Measurements from ENCODE around the gene FBXL17.

Gene FBXL17

DNA sequence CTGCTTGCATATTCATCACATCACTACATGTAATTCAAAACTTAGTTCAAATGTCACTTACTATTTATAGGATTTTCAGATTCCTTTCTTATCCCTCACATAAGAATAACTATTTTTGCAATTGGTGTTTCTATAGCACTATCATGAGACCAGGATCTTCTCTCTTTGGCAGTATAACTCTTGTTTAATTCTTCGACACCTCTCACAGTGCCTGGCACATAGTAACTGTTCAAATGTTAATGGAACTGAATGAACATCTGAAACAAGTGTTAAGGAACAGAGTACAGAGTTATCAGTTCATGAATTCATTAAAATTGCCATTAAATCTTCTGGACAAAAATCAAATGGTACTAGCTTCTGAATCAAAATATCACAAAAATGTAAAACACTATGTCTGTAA is 40.0 kb downstream of the FBXL17 start:
- ChIA-PET POLR2A (no interaction called here), CTCF (interaction anchor here (0.7 to 4.9 kb wide), 3 partner anchors 9 to 82 kb away, joined by 3 to 60 read pairs (median 3); no protein-coding TSS in a partner anchor)
- no peaks in the 10 kb centered on the region for H3K9me3 ChIP-seq (ENCODE audit: control extremely low read depth in 1 of 5, control insufficient read depth in 4 of 5, insufficient read depth in 2 of 5, low read depth in 1 of 5, low read length in 4 of 5)
- no peaks in the 10 kb centered on the region for H3K4me1 ChIP-seq (ENCODE audit: control extremely low read depth in 1 of 4, control insufficient read depth in 4 of 4, insufficient read depth in 4 of 4, low read length in 3 of 4)
- peaks cover 0 to 6% (median 1%) of the 10 kb centered on the region in 4 experiments for H3K36me3 ChIP-seq (ENCODE audit: control insufficient read depth in 4 of 4, insufficient read depth in 4 of 4, low read length in 3 of 4)
- no peak for DNase-seq
- no peak overlapping the region for H3K27ac ChIP-seq (ENCODE audit: insufficient read depth in 1 of 2, low read depth in 1 of 2, low read length in 2 of 2, poor library complexity in 1 of 2, severe bottlenecking in 2 of 2)
- no peak overlapping the region for H3K4me3 ChIP-seq (ENCODE audit: control insufficient read depth in 1 of 7, extremely low read depth in 1 of 7, insufficient read depth in 4 of 7, low read depth in 2 of 7, low read length in 6 of 7)
- H3K27me3 ChIP-seq (replicated peaks in 2 of 5; ENCODE audit: control insufficient read depth in 4 of 5, insufficient read depth in 5 of 5, low read length in 4 of 5): no peaks in the 10 kb centered on the region
- WGBS (ENCODE audit: insufficient coverage): no CpG with 5 or more reads among the region's 1 CpG

DNA sequence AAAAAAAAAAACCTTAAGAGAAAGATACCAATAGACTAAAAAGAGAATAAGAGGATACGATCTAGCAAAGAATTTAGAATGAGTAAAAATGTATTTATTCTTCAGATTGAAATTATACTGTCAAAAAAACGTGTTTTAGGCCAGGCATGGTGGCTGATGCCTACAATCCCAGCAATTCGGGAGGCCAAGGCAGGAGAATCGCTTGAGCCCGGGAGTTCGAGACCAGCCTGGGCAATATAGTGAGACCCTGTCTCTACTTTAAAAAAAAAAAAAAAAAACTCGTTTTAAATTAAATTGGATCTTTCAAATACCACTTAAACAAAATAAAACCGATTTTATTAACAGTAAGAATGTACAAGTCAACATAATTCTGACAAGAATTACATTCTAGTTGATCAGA is 41.8 kb downstream of the FBXL17 start:
- Histone ChIP-seq H3K27me3 (replicated peaks in 2 of 5; ENCODE audit: control insufficient read depth in 4 of 5, insufficient read depth in 5 of 5, low read length in 4 of 5) (no peaks in the 10 kb centered on the region), H3K9me3 (ENCODE audit: control extremely low read depth in 1 of 5, control insufficient read depth in 4 of 5, insufficient read depth in 2 of 5, low read depth in 1 of 5, low read length in 4 of 5) (no peaks in the 10 kb centered on the region), H3K27ac (ENCODE audit: insufficient read depth in 1 of 2, low read depth in 1 of 2, low read length in 2 of 2, poor library complexity in 1 of 2, severe bottlenecking in 2 of 2) (no peak overlapping the region), H3K4me3 (ENCODE audit: control insufficient read depth in 1 of 7, extremely low read depth in 1 of 7, insufficient read depth in 4 of 7, low read depth in 2 of 7, low read length in 6 of 7) (no peak overlapping the region), H3K36me3 (ENCODE audit: control insufficient read depth in 4 of 4, insufficient read depth in 4 of 4, low read length in 3 of 4) (peaks cover 0 to 6% (median 1%) of the 10 kb centered on the region in 4 experiments), H3K4me1 (ENCODE audit: control extremely low read depth in 1 of 4, control insufficient read depth in 4 of 4, insufficient read depth in 4 of 4, low read length in 3 of 4) (no peaks in the 10 kb centered on the region)
- POLR2A ChIA-PET: no interaction called here
- no CpG with 5 or more reads among the region's 8 CpGs for WGBS (ENCODE audit: insufficient coverage)
- CTCF ChIA-PET: no interaction called here
- DNase-seq: no peak

DNA sequence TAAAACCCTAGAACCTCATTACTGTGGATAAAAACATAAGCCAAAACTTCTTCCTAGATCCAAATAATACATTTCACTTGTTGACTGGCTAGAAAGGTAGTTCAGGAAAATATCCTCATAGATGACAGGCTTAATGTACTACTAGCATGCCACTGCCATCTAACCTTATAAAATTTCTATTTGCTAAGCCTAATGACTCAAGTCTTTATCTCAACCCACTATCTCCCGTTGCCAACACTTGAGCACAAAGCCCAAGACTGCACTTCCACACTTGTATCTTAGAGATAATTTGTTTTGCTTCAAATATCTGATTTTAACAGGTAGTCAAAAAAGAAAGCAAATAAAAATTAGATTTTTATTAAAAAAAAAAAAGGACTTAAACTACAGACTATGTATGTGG is 42.7 kb downstream of the FBXL17 start:
- ChIA-PET POLR2A (no interaction called here), CTCF (no interaction called here)
- Histone ChIP-seq H3K27ac (ENCODE audit: insufficient read depth in 1 of 2, low read depth in 1 of 2, low read length in 2 of 2, poor library complexity in 1 of 2, severe bottlenecking in 2 of 2) (no peak overlapping the region), H3K36me3 (ENCODE audit: control insufficient read depth in 4 of 4, insufficient read depth in 4 of 4, low read length in 3 of 4) (peaks cover 0 to 6% (median 2%) of the 10 kb centered on the region in 4 experiments), H3K4me1 (ENCODE audit: control extremely low read depth in 1 of 4, control insufficient read depth in 4 of 4, insufficient read depth in 4 of 4, low read length in 3 of 4) (no peaks in the 10 kb centered on the region), H3K27me3 (replicated peaks in 2 of 5; ENCODE audit: control insufficient read depth in 4 of 5, insufficient read depth in 5 of 5, low read length in 4 of 5) (no peaks in the 10 kb centered on the region), H3K4me3 (ENCODE audit: control insufficient read depth in 1 of 7, extremely low read depth in 1 of 7, insufficient read depth in 4 of 7, low read depth in 2 of 7, low read length in 6 of 7) (no peak overlapping the region), H3K9me3 (ENCODE audit: control extremely low read depth in 1 of 5, control insufficient read depth in 4 of 5, insufficient read depth in 2 of 5, low read depth in 1 of 5, low read length in 4 of 5) (no peaks in the 10 kb centered on the region)
- no CpG with 5 or more reads among the region's 1 CpG for WGBS (ENCODE audit: insufficient coverage)
- peak in 1 of 3 donors; percentile 3 for DNase-seq

DNA sequence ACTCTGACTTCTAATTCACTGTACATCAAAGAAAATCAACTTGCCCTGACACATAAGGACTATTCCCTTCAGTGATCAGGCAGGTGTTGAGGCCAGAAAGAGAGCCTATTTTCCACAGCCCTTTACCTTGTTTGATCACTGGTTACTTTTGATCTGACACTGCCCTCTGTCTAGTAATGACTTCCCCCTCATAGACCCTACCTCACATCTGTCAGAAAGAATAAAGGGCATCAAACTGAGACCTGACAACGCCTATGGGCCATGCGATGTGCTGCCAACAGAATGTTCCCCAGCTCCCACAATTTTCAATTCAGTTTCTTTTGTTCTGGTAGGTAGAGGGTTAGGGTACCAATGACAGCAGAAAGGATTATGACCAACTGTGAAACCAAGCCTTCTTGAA is 47.7 kb downstream of the FBXL17 start:
- CTCF ChIA-PET: interaction anchor here (2.2 kb wide), 1 partner anchor 74 kb away, joined by 5 read pairs; no protein-coding TSS in a partner anchor
- peaks cover 0 to 4% (median 0%) of the 10 kb centered on the region in 4 experiments for H3K36me3 ChIP-seq (ENCODE audit: control insufficient read depth in 4 of 4, insufficient read depth in 4 of 4, low read length in 3 of 4)
- no peaks in the 10 kb centered on the region for H3K27me3 ChIP-seq (replicated peaks in 2 of 5; ENCODE audit: control insufficient read depth in 4 of 5, insufficient read depth in 5 of 5, low read length in 4 of 5)
- H3K4me1 ChIP-seq (ENCODE audit: control extremely low read depth in 1 of 4, control insufficient read depth in 4 of 4, insufficient read depth in 4 of 4, low read length in 3 of 4): no peaks in the 10 kb centered on the region
- no peaks in the 10 kb centered on the region for H3K9me3 ChIP-seq (ENCODE audit: control extremely low read depth in 1 of 5, control insufficient read depth in 4 of 5, insufficient read depth in 2 of 5, low read depth in 1 of 5, low read length in 4 of 5)
- no peak for DNase-seq
- POLR2A ChIA-PET: no interaction called here
- no CpG with 5 or more reads among the region's 2 CpGs for WGBS (ENCODE audit: insufficient coverage)
- H3K4me3 ChIP-seq (ENCODE audit: control insufficient read depth in 1 of 7, extremely low read depth in 1 of 7, insufficient read depth in 4 of 7, low read depth in 2 of 7, low read length in 6 of 7): no peak overlapping the region
- no peak overlapping the region for H3K27ac ChIP-seq (ENCODE audit: insufficient read depth in 1 of 2, low read depth in 1 of 2, low read length in 2 of 2, poor library complexity in 1 of 2, severe bottlenecking in 2 of 2)

DNA sequence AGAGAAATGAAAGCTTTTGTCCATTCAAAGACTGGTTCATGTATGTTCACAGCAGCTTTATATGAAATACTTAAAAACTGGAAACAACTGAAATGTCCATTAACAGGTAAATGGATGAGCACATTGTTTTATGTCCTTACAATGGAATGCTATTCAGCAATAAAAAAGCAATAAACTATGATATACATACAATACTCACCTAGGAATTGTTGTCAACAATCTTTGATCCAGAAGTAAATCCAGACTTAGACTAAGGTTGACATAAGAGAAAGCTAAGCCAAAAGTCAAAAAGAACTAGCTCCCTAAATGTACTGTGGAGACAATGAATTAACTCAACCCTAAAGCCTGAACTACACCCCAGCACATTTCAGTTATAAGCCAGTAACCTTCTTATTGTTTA is 54.9 kb downstream of the FBXL17 start:
- Histone ChIP-seq H3K4me1 (ENCODE audit: control extremely low read depth in 1 of 4, control insufficient read depth in 4 of 4, insufficient read depth in 4 of 4, low read length in 3 of 4) (no peaks in the 10 kb centered on the region), H3K27ac (ENCODE audit: insufficient read depth in 1 of 2, low read depth in 1 of 2, low read length in 2 of 2, poor library complexity in 1 of 2, severe bottlenecking in 2 of 2) (no peak overlapping the region), H3K9me3 (ENCODE audit: control extremely low read depth in 1 of 5, control insufficient read depth in 4 of 5, insufficient read depth in 2 of 5, low read depth in 1 of 5, low read length in 4 of 5) (peaks cover 0 to 5% (median 0%) of the 10 kb centered on the region in 5 experiments), H3K4me3 (ENCODE audit: control insufficient read depth in 1 of 7, extremely low read depth in 1 of 7, insufficient read depth in 4 of 7, low read depth in 2 of 7, low read length in 6 of 7) (no peak overlapping the region), H3K36me3 (ENCODE audit: control insufficient read depth in 4 of 4, insufficient read depth in 4 of 4, low read length in 3 of 4) (no peaks in the 10 kb centered on the region), H3K27me3 (replicated peaks in 2 of 5; ENCODE audit: control insufficient read depth in 4 of 5, insufficient read depth in 5 of 5, low read length in 4 of 5) (no peaks in the 10 kb centered on the region)
- CTCF ChIA-PET: interaction anchor here (1.0 to 1.9 kb wide), 2 partner anchors 18 to 67 kb away, joined by 3 to 6 read pairs; no protein-coding TSS in a partner anchor
- DNase-seq: no peak
- POLR2A ChIA-PET: no interaction called here

DNA sequence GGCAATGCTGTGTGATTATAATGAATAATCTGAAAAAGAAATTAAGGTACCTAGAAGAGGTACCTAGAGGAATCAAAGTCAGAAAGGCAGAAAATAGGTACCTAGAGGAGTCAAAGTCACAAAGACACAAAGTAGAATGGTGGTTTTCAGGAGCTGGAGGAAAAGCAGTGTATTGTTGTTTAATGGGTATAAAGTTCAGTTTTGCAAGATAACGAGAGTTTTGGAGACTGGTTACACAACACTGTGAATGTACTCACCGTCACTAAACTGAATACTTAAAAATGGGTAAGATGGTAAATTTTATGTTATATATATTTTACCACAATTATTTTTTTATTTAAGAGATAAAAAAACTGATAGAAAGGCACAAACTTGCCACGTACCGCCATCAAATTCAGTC is 57.0 kb downstream of the FBXL17 start:
- Histone ChIP-seq H3K9me3 (ENCODE audit: control extremely low read depth in 1 of 5, control insufficient read depth in 4 of 5, insufficient read depth in 2 of 5, low read depth in 1 of 5, low read length in 4 of 5) (peaks cover 0 to 5% (median 0%) of the 10 kb centered on the region in 5 experiments), H3K4me1 (ENCODE audit: control extremely low read depth in 1 of 4, control insufficient read depth in 4 of 4, insufficient read depth in 4 of 4, low read length in 3 of 4) (no peaks in the 10 kb centered on the region), H3K27me3 (replicated peaks in 2 of 5; ENCODE audit: control insufficient read depth in 4 of 5, insufficient read depth in 5 of 5, low read length in 4 of 5) (no peaks in the 10 kb centered on the region), H3K4me3 (ENCODE audit: control insufficient read depth in 1 of 7, extremely low read depth in 1 of 7, insufficient read depth in 4 of 7, low read depth in 2 of 7, low read length in 6 of 7) (no peak overlapping the region), H3K27ac (ENCODE audit: insufficient read depth in 1 of 2, low read depth in 1 of 2, low read length in 2 of 2, poor library complexity in 1 of 2, severe bottlenecking in 2 of 2) (no peak overlapping the region), H3K36me3 (ENCODE audit: control insufficient read depth in 4 of 4, insufficient read depth in 4 of 4, low read length in 3 of 4) (no peaks in the 10 kb centered on the region)
- no peak for DNase-seq
- WGBS (ENCODE audit: insufficient coverage): no CpG with 5 or more reads among the region's 4 CpGs
- CTCF ChIA-PET: no interaction called here
- POLR2A ChIA-PET: no interaction called here

DNA sequence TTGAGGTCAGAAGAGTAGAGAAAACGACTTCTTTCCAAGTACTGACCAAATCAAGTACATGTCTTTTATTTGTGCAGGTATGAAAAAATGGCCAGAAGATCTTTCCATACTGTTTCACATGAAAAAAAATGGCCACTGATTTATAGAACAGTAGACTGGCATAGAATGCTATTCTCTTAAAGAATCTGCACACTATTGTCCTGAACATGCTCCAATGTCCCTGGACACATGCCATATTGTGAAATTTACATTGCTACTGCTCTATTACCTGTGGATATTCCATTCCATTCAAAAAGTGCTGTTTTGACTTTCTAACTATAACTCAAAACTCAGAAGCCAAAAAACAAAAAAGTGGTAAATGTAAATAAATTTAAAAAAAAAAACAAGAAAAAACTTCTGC is 60.6 kb downstream of the FBXL17 start:
- Histone ChIP-seq H3K4me1 (ENCODE audit: control extremely low read depth in 1 of 4, control insufficient read depth in 4 of 4, insufficient read depth in 4 of 4, low read length in 3 of 4) (no peaks in the 10 kb centered on the region), H3K27ac (ENCODE audit: insufficient read depth in 1 of 2, low read depth in 1 of 2, low read length in 2 of 2, poor library complexity in 1 of 2, severe bottlenecking in 2 of 2) (no peak overlapping the region), H3K4me3 (ENCODE audit: control insufficient read depth in 1 of 7, extremely low read depth in 1 of 7, insufficient read depth in 4 of 7, low read depth in 2 of 7, low read length in 6 of 7) (no peak overlapping the region), H3K36me3 (ENCODE audit: control insufficient read depth in 4 of 4, insufficient read depth in 4 of 4, low read length in 3 of 4) (no peaks in the 10 kb centered on the region), H3K9me3 (ENCODE audit: control extremely low read depth in 1 of 5, control insufficient read depth in 4 of 5, insufficient read depth in 2 of 5, low read depth in 1 of 5, low read length in 4 of 5) (peaks cover 0 to 5% (median 0%) of the 10 kb centered on the region in 5 experiments), H3K27me3 (replicated peaks in 2 of 5; ENCODE audit: control insufficient read depth in 4 of 5, insufficient read depth in 5 of 5, low read length in 4 of 5) (no peaks in the 10 kb centered on the region)
- POLR2A ChIA-PET: no interaction called here
- no peak for DNase-seq
- no CpG with 5 or more reads among the region's 1 CpG for WGBS (ENCODE audit: insufficient coverage)
- CTCF ChIA-PET: no interaction called here
